MM.1S (cell line): ENCODE data around the gene ADGRG2.
"Not testable (repeated sequence)": the region's sequence is repeated elsewhere in the genome, so short reads cannot be mapped to it uniquely, and the experiment has no call there.

Experiments
- CTCF ChIP-seq: fragments of 300-600 bp; sonication (generic); IDR thresholded peaks from 2 replicates; pipeline ENCODE4 v1.5.1; 2016; ENCODE audit warnings: antibody characterized with exemption, low read length, mixed read lengths
- EZH2 ChIP-seq: fragments of 300-600 bp; sonication (generic); optimal IDR thresholded peaks from 2 replicates; pipeline ENCODE3; 2017; ENCODE audit warnings: low read depth, mild to moderate bottlenecking, antibody characterized with exemption, low read length, mixed read lengths

GRCh38 chrX:19066987-19067386, 55.3 kb downstream of the ADGRG2 start:
- not testable (repeated sequence) for TF ChIP-seq CTCF, EZH2
